H1 (cell line): Measurements from ENCODE around the gene WDR76. TPM values are rescaled to one million over a fixed set of nuclear protein-coding genes. Genes with fewer than 3 reads are reported as not detected.
A peak's percentile ranks its signal among the peaks of the same experiment; 100 is the strongest.

Experiments used
- CTCF ChIA-PET: fragments of 300-600 bp; sonication (Branson Sonifier 250); formaldehyde crosslinking; loops from one replicate; lab custom pipeline; 2021; ENCODE audit not compliant: partially characterized antibody; lab: Charles Lee
- POLR2A ChIA-PET: fragments of 300-600 bp; sonication (Branson Sonifier 250); formaldehyde crosslinking; loops from one replicate; lab custom pipeline; 2021; ENCODE audit warnings: inconsistent platforms; ENCODE audit not compliant: partially characterized antibody; lab: Charles Lee
- DNase-seq, 2 experiments: peaks; one replicate each; pipeline versions ENCODE4 v3.0.0 to v3.0.0-alpha.2; 2010 to 2022; ENCODE audit warnings: low spot score in 2 of 2, low read depth in 1 of 2, mixed read lengths in 1 of 2
- FAIRE-seq: peaks from 2 replicates; lab custom pipeline; 2011; peaks lifted over from hg19 to GRCh38; lab: Jason Lieb, UNC
- H2AFZ ChIP-seq: 2 replicates; pipeline ENCODE4 v1.8.1; 2012; ENCODE audit warnings: low read length, inconsistent platforms
- H2AK5ac ChIP-seq: 2 replicates; pipeline ENCODE4 v1.6.1; 2013; ENCODE audit warnings: low read depth, low read length
- H2BK120ac ChIP-seq: replicated peaks from 2 replicates; pipeline ENCODE3; 2013; ENCODE audit warnings: low read depth, low read length, inconsistent platforms
- H2BK12ac ChIP-seq: 2 replicates; pipeline ENCODE4 v1.6.1; 2013; ENCODE audit warnings: low read depth, low read length
- H2BK15ac ChIP-seq: 2 replicates; pipeline ENCODE4 v1.6.1; 2013; ENCODE audit warnings: low read length
- H2BK20ac ChIP-seq: 2 replicates; pipeline ENCODE4 v1.6.1; 2013; ENCODE audit warnings: low read length
- H2BK5ac ChIP-seq: 2 replicates; pipeline ENCODE4 v1.6.1; 2013; ENCODE audit warnings: low read depth, low read length
- H3K14ac ChIP-seq: 2 replicates; pipeline ENCODE4 v1.6.1; 2013; ENCODE audit warnings: inconsistent platforms; ENCODE audit not compliant: insufficient read length
- H3K18ac ChIP-seq: 2 replicates; pipeline ENCODE4 v1.6.1; 2013; ENCODE audit warnings: low read length; ENCODE audit errors: extremely low read depth
- H3K23ac ChIP-seq: 2 replicates; pipeline ENCODE4 v1.6.1; 2013; ENCODE audit warnings: inconsistent platforms; ENCODE audit not compliant: insufficient read length
- H3K23me2 ChIP-seq: 2 replicates; pipeline ENCODE4 v1.6.1; 2013; ENCODE audit warnings: low read depth, low read length
- H3K27ac ChIP-seq: 2 replicates; pipeline ENCODE4 v1.6.1; 2011; ENCODE audit warnings: low read depth, low read length, inconsistent platforms
- H3K27me3 ChIP-seq, 4 experiments: replicated peaks in 1 of 4; 1 replicate in 1 of 4; 2 replicates in 3 of 4; pipeline versions ENCODE4 v1.6.1 to v1.8.1; 2011 to 2013; ENCODE audit warnings: low read length in 3 of 4, mild to moderate bottlenecking in 3 of 4, inconsistent platforms in 2 of 4, mixed read lengths in 2 of 4, moderate library complexity in 1 of 4; ENCODE audit not compliant: control insufficient read depth in 3 of 4, insufficient read depth in 3 of 4; ENCODE audit errors: extremely low read depth in 1 of 4
- H3K36me3 ChIP-seq, 4 experiments: 2 replicates each; pipeline versions ENCODE4 v1.6.1 to v1.8.1; 2011 to 2013; ENCODE audit warnings: mild to moderate bottlenecking in 4 of 4, low read length in 3 of 4, moderate library complexity in 2 of 4, control low read depth in 1 of 4, inconsistent platforms in 1 of 4; ENCODE audit not compliant: insufficient read depth in 4 of 4, control insufficient read depth in 2 of 4
- H3K4ac ChIP-seq: replicated peaks from 2 replicates; pipeline ENCODE3; 2013; ENCODE audit warnings: low read length, low read depth, mixed read lengths, inconsistent platforms; ENCODE audit not compliant: insufficient read length
- H3K4me1 ChIP-seq, 4 experiments: replicated peaks in 1 of 4; 1 replicate in 1 of 4; 2 replicates in 3 of 4; pipeline versions ENCODE4 v1.6.1 to v1.8.1; 2011 to 2013; ENCODE audit warnings: low read length in 3 of 4, inconsistent platforms in 2 of 4, mixed read lengths in 1 of 4; ENCODE audit not compliant: insufficient read depth in 4 of 4, control insufficient read depth in 3 of 4
- H3K4me2 ChIP-seq, 2 experiments: 2 replicates each; pipeline versions ENCODE4 v1.6.1 to v1.8.1; 2011 to 2013; ENCODE audit warnings: low read depth in 2 of 2, low read length in 2 of 2, control low read depth in 1 of 2, inconsistent platforms in 1 of 2, mild to moderate bottlenecking in 1 of 2; ENCODE audit not compliant: insufficient read depth in 1 of 2
- H3K4me3 ChIP-seq, 4 experiments: fragments of 200-600, 300-600 bp in 1 of 4; sonication (generic), shearing (Covaris generic), sonication (Bioruptor Twin) in 1 of 4; 2 replicates each; pipeline versions ENCODE4 v1.5.1 to v1.8.1; 2011 to 2016; ENCODE audit warnings: low read length in 4 of 4, low read depth in 3 of 4, control low read depth in 2 of 4, inconsistent platforms in 2 of 4, mild to moderate bottlenecking in 2 of 4, mixed read lengths in 1 of 4, moderate library complexity in 1 of 4; ENCODE audit not compliant: insufficient read depth in 2 of 4; ENCODE audit errors: extremely low read depth in 1 of 4
- H3K56ac ChIP-seq: replicated peaks from 2 replicates; pipeline ENCODE3; 2013; ENCODE audit warnings: low read depth, mild to moderate bottlenecking, mixed read lengths, low read length, inconsistent platforms; ENCODE audit not compliant: insufficient read length
- H3K79me1 ChIP-seq: 2 replicates; pipeline ENCODE4 v1.6.1; 2013; ENCODE audit warnings: low read depth, low read length, control low read depth
- H3K79me2 ChIP-seq, 2 experiments: 2 replicates each; pipeline versions ENCODE4 v1.6.1 to v1.8.1; 2012 to 2013; ENCODE audit warnings: low read length in 2 of 2, mild to moderate bottlenecking in 2 of 2, inconsistent platforms in 1 of 2; ENCODE audit not compliant: insufficient read depth in 2 of 2, control insufficient read depth in 1 of 2
- H3K9ac ChIP-seq, 4 experiments: replicated peaks in 1 of 4; 1 replicate in 1 of 4; 2 replicates in 3 of 4; pipeline versions ENCODE4 v1.6.1 to v1.8.1; 2011 to 2013; ENCODE audit warnings: low read depth in 3 of 4, low read length in 3 of 4, control low read depth in 2 of 4, mild to moderate bottlenecking in 2 of 4, moderate library complexity in 2 of 4, inconsistent platforms in 1 of 4; ENCODE audit errors: extremely low read depth in 1 of 4
- H3K9me3 ChIP-seq, 2 experiments: 2 replicates each; pipeline versions ENCODE4 v1.6.1 to v1.8.1; 2012 to 2013; ENCODE audit warnings: mild to moderate bottlenecking in 2 of 2, moderate library complexity in 2 of 2, control low read depth in 1 of 2, inconsistent platforms in 1 of 2, low read depth in 1 of 2, low read length in 1 of 2, mixed read lengths in 1 of 2; ENCODE audit not compliant: insufficient read depth in 2 of 2
- H4K20me1 ChIP-seq, 2 experiments: replicated peaks in 1 of 2; 2 replicates each; pipeline versions ENCODE3 to v1.8.1; 2011 to 2013; ENCODE audit warnings: inconsistent platforms in 2 of 2, low read length in 2 of 2, mild to moderate bottlenecking in 1 of 2; ENCODE audit not compliant: insufficient read depth in 2 of 2, control insufficient read depth in 1 of 2
- H4K5ac ChIP-seq: 2 replicates; pipeline ENCODE4 v1.6.1; 2013; ENCODE audit warnings: low read length, low read depth, mixed read lengths, inconsistent platforms; ENCODE audit not compliant: insufficient read length
- H4K8ac ChIP-seq: 2 replicates; pipeline ENCODE4 v1.8.0; 2013; ENCODE audit warnings: mild to moderate bottlenecking, moderate library complexity, low read length, inconsistent platforms; ENCODE audit not compliant: insufficient read depth; ENCODE audit errors: extremely low read depth
- H4K91ac ChIP-seq: replicated peaks from 2 replicates; pipeline ENCODE3; 2013; ENCODE audit warnings: low read length, mixed read lengths, inconsistent platforms; ENCODE audit not compliant: insufficient read length
- EGR1 ChIP-seq: IDR thresholded peaks from 2 replicates; pipeline ENCODE4 v1.6.1; 2011; ENCODE audit warnings: low read depth, low read length, borderline replicate concordance
- GABPA ChIP-seq: IDR thresholded peaks from 2 replicates; pipeline ENCODE4 v1.6.1; 2011; ENCODE audit warnings: mild to moderate bottlenecking, low read length, moderate library complexity, borderline replicate concordance; ENCODE audit not compliant: insufficient read depth
- GTF2F1 ChIP-seq: IDR thresholded peaks from 2 replicates; pipeline ENCODE4 v1.6.1; 2012; ENCODE audit warnings: low read depth, low read length, improper control_type of control experiment, borderline replicate concordance
- JUND ChIP-seq: IDR thresholded peaks from 2 replicates; pipeline ENCODE4 v1.6.1; 2011; ENCODE audit warnings: mild to moderate bottlenecking, improper control_type of control experiment, low read length
- POLR2AphosphoS5 ChIP-seq: IDR thresholded peaks from 2 replicates; pipeline ENCODE4 v1.6.1; 2011; ENCODE audit warnings: low read depth, low read length
- RNF2 ChIP-seq: fragments of 200-900, 300-1000 bp; sonication (generic); IDR thresholded peaks from 2 replicates; pipeline ENCODE4 v1.7.1; 2016; ENCODE audit warnings: borderline replicate concordance, low read depth, mild to moderate bottlenecking, antibody characterized with exemption, low read length; ENCODE audit not compliant: poor library complexity, severe bottlenecking; ENCODE audit errors: missing control alignments
- RXRA ChIP-seq: IDR thresholded peaks from 2 replicates; pipeline ENCODE4 v1.6.1; 2011; ENCODE audit warnings: low read depth, mild to moderate bottlenecking, low read length, moderate library complexity; ENCODE audit not compliant: insufficient read depth
- SIN3A ChIP-seq, 2 experiments: IDR thresholded peaks in 1 of 2; conservative IDR thresholded peaks in 1 of 2; 2 replicates each; pipeline ENCODE4 v1.6.1; 2011 to 2012; ENCODE audit warnings: low read length in 2 of 2, improper control_type of control experiment in 1 of 2, low read depth in 1 of 2, mild to moderate bottlenecking in 1 of 2
- TAF1 ChIP-seq: IDR thresholded peaks from 2 replicates; pipeline ENCODE4 v1.6.1; 2011; ENCODE audit warnings: mild to moderate bottlenecking, low read depth, low read length
- YY1 ChIP-seq: IDR thresholded peaks from 2 replicates; pipeline ENCODE4 v1.6.1; 2011; ENCODE audit warnings: low read depth, mild to moderate bottlenecking, low read length
- WGBS, 2 experiments: shearing (Covaris generic) in 1 of 2; methylation state at CpG; one replicate each; pipeline versions ENCODE4 v1.1.6 to v1.1.7; 2013 to 2015; ENCODE audit warnings: low lambda C conversion rate in 2 of 2, mixed read lengths in 2 of 2, inconsistent platforms in 1 of 2, low coverage in 1 of 2, missing lambda C conversion rate in 1 of 2; ENCODE audit not compliant: insufficient replicate concordance in 2 of 2, insufficient coverage in 1 of 2, insufficient read length in 1 of 2; ENCODE audit errors: extremely low coverage in 1 of 2, missing lambda C conversion rate in 1 of 2; 5-methylcytosine and 5-hydroxymethylcytosine counted together
- polyA plus RNA-seq, 7 experiments: library from polyadenylated mRNA; depleted of rRNA in 3 of 7; stranded (reverse) in 5 of 7; unstranded in 2 of 7; fragments of >200 nt in 5 of 7; fragments of 200-250 nt in 2 of 7; gene quantifications; 1 replicate in 5 of 7; 2 replicates in 1 of 7; 4 replicates in 1 of 7; pipeline versions ENCODE4 v1.2.1 to v1.2.3, GENCODE V29; 2011 to 2013; ENCODE audit warnings: missing spikeins in 2 of 7, mixed read lengths in 2 of 7
- total RNA-seq: library from RNA; stranded (reverse); fragmentation: NEBNext Ultra II Directional; extraction: Animal tissue kit (Norgen Biotek cat#: 25700); gene quantifications from 2 replicates; pipeline ENCODE4 v1.2.1, GENCODE V29; 2021

WDR76 gene
- total and polyA plus RNA-seq, 2 of the 8 experiments (the other 6 are each of a cell fraction or from before 2014, with no cell fraction given): 4.1 to 18.9 TPM

DNA sequence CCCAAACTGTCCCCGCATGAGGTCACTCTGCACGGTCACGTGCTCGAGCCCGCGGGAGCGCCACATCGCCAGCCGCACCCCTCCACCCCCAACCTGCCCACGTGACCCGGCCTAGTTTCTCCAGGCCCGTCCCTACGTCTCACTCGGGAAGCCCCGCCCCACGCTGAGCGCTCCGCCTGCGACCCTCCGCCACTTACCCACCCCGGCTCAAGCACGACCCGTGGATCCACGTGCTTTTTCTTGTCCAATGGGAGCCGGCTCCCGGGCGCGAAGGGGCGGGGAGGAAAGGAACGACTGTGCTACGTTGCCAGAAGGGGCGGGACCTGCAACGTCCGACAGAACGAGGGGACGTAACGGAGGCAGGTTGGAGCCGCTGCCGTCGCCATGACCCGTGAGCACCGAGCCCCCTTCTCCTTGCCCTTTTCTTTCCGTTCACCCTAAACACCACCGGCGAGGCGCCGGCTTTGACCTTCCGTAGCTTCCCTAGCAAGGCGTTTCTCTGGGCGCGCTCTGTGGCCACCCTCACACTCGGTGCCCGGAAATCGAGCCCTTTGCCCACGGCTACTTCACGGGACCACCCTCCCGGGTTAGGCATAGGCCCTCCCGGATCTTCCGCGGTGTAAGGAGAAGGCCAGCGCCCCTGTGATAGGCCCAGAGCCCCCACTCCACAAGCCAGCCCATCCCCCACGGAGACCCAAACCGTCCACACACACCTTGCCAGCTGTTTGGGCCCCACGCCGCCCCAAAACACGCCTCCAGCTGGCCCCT, 34.6 kb upstream of the WDR76 start, which contains the start of gene SERF2:
Gene SERF2 (plus strand): TSS at position 328 of the 768 bp plus-strand sequence. CDS start 57 bp downstream, at position 385.
- Histone ChIP-seq H2BK5ac (peak within 1 kb of the TSS; percentile 95), H3K4ac (peak within 1 kb of the TSS; percentile 82), H3K56ac (peak within 1 kb of the TSS; percentile 91), H3K23ac (no peak within 1 kb of the TSS), H4K20me1 (peaks cover 4 to 17% of the 10 kb centered on the region in 2 experiments), H3K27me3 (no peaks in the 10 kb centered on the region), H3K36me3 (peaks cover 7 to 41% (median 21%) of the 10 kb centered on the region in 4 experiments), H2BK12ac (0 out of 2 replicates have a peak within 1 kb of the TSS, but pooled peaks have one; percentile 28), H4K91ac (peak within 1 kb of the TSS; percentile 96), H4K5ac (peak within 1 kb of the TSS; percentile 91), H2BK120ac (no peak within 1 kb of the TSS), H3K23me2 (peaks cover 4% of the 10 kb centered on the region), H3K4me2 (peak within 1 kb of the TSS; percentile 92 to 98), H3K79me2 (peaks cover 0 to 26% of the 10 kb centered on the region in 2 experiments; a peak in 2 of 4 replicates), H2BK20ac (no peak within 1 kb of the TSS), H3K4me1 (peaks cover 19 to 27% (median 22%) of the 10 kb centered on the region in 4 experiments; a peak in 6 of 7 replicates), H2AK5ac (peak within 1 kb of the TSS; percentile 46; the same call in 1 of the 2 replicates), H3K79me1 (peaks cover 19% of the 10 kb centered on the region), H3K27ac (peak within 1 kb of the TSS; percentile 95), H3K4me3 (peak within 1 kb of the TSS; percentile 86 to 97 (median 95)), H3K9ac (peak within 1 kb of the TSS; percentile 93 to 99 (median 96)), H2BK15ac (no peak within 1 kb of the TSS), H4K8ac (peak within 1 kb of the TSS; percentile 88), H2AFZ (peak within 1 kb of the TSS; percentile 93), H3K18ac (peak within 1 kb of the TSS; percentile 89), H3K9me3 (no peaks in the 10 kb centered on the region), H3K14ac (no peak within 1 kb of the TSS)
- WGBS, 2 experiments: 0% methylated on average over 62 of the region's 66 CpGs; no CpG with 5 or more reads in 1 of the 2 experiments
- CTCF ChIA-PET: interaction anchor here (1.2 to 7.5 kb wide), 3 partner anchors 14 to 22 kb away, joined by 5 to 50 read pairs (median 5); partner anchors contain the start of gene ELL3
- no peak for FAIRE-seq
- POLR2A ChIA-PET: interaction anchor here (0.9 to 4.9 kb wide), 6 partner anchors 8 to 46 kb away, joined by 3 to 39 read pairs (median 7); partner anchors contain the start of genes ELL3, HYPK, PDIA3 and SERINC4
- DNase-seq: peak; percentile 99 to 100
- TF ChIP-seq YY1 (peak; percentile 34; the same call in 1 of the 2 replicates), RNF2 (no peak), EGR1 (peak; percentile 52; the same call in 1 of the 2 replicates), TAF1 (peak; percentile 87), RXRA (no peak), GABPA (no peak), SIN3A (conservative IDR thresholded peaks at IDR 0.05 in 1 of 2, IDR thresholded peaks at IDR 0.05 in 1 of 2; ENCODE audit: low read depth in 1 of 2, low read length in 2 of 2) (peak; percentile 58 to 77; a peak in 2 of 4 replicates), JUND (peak; percentile 78; the same call in 1 of the 2 replicates), POLR2AphosphoS5 (peak; percentile 99), GTF2F1 (no peak)
